ENCODE results near the gene MUC3A.
"Not testable (repeated sequence)": the region's sequence is repeated elsewhere in the genome, so short reads cannot be mapped to it uniquely, and the experiment has no call there.

MUC3A gene

DNA sequence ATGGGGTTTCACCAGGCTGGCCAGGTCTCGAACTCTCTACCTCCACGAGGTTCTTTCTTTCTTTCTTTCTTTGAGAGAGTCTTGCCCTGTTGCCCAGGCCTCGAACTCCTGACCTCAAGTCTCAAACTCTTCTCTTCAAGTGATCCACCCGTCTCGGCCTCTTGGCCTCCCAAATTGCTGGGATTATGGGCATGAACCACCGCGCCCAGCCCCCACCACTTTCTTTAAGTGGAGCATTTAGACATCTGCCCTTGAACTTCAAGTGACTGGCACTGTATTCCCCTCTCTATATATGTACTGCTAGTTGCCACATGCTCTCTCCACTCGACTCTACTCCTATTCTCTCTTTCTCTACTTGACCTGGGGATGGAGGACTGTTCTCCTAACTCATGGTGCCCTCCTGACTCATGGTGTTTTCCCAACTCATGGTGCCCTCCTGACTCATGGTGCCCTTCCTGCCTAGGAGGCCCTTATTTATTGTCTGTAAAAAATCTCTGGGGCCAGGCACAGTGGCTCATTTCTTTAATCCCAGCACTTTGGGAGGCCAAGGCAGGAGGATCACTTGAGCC, 34.4 kb upstream of the MUC3A start:
- Histone ChIP-seq H3K9ac (ENCODE audit: low read depth, low read length, poor library complexity) (no peak overlapping the region), H3K4ac (ENCODE audit: low read length) (no peak overlapping the region), H2AFZ (ENCODE audit: low read length) (no peak overlapping the region), H2BK12ac (ENCODE audit: low read length) (no peak overlapping the region), H3K4me3 (ENCODE audit: low read length in 2 of 2) (no peak overlapping the region), H3K14ac (ENCODE audit: low read length) (no peak overlapping the region), H2BK5ac (ENCODE audit: low read length) (no peak overlapping the region), H3K27ac (replicated peaks; ENCODE audit: low read length) (no peak overlapping the region), H3K36me3 (replicated peaks in 1 of 2; ENCODE audit: control insufficient read depth in 2 of 2, insufficient read depth in 2 of 2, low read length in 2 of 2) (no peaks in the 10 kb centered on the region), H3K79me1 (ENCODE audit: low read depth, low read length) (no peaks in the 10 kb centered on the region), H3K4me2 (ENCODE audit: insufficient read depth, low read length, poor library complexity, severe bottlenecking) (no peak overlapping the region), H4K91ac (ENCODE audit: low read depth, low read length, poor library complexity) (no peak overlapping the region), H3K4me1 (ENCODE audit: control insufficient read depth in 2 of 2, insufficient read depth in 1 of 2, low read depth in 1 of 2, low read length in 2 of 2) (no peaks in the 10 kb centered on the region), H2BK15ac (ENCODE audit: low read length) (no peak overlapping the region), H3K18ac (ENCODE audit: low read length) (no peak overlapping the region), H3K9me3 (replicated peaks in 1 of 2; ENCODE audit: control insufficient read depth in 2 of 2, insufficient read depth in 1 of 2, low read depth in 1 of 2, low read length in 2 of 2) (no peaks in the 10 kb centered on the region), H3K23ac (ENCODE audit: low read depth, low read length, poor library complexity) (no peak overlapping the region), H2BK120ac (ENCODE audit: low read depth, low read length) (no peak overlapping the region), H4K8ac (ENCODE audit: low read depth, low read length) (no peak overlapping the region), H2AK5ac (ENCODE audit: low read depth, low read length) (no peak overlapping the region), H3K27me3 (ENCODE audit: control insufficient read depth in 3 of 3, insufficient read depth in 3 of 3, low read depth in 1 of 3, low read length in 3 of 3) (no peaks in the 10 kb centered on the region)
- DNase-seq (ENCODE audit: low spot score) = no peak
- no CpG with 5 or more reads among the region's 8 CpGs for WGBS, 2 donors (ENCODE audit: extremely low coverage in 2 of 2, insufficient read length in 2 of 2, insufficient replicate concordance in 1 of 2)

DNA sequence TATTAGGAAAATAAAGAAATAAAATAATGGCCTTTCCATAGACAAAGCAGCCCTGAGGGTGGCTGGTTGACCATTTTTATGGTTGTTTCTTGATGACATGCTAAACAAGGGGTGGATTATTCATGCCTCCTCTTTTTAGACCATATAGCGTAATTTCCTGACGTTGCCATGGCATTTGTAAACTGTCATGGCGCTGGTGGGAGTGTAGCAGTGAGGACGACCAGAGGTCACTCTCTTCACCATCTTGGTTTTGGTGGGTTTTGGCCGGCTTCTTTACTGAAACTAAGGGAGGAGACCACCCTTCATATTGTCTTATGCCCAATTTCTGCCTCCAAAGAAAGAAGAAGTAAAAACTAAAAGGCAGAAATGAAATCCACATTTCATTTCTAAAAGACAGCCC, 30.0 kb upstream of the MUC3A start:
- not testable (repeated sequence) for H3K27ac ChIP-seq (replicated peaks; ENCODE audit: low read length); H3K4me3 ChIP-seq (ENCODE audit: low read length in 2 of 2); H4K91ac ChIP-seq (ENCODE audit: low read depth, low read length, poor library complexity); H4K8ac ChIP-seq (ENCODE audit: low read depth, low read length); H2BK15ac ChIP-seq (ENCODE audit: low read length); H3K18ac ChIP-seq (ENCODE audit: low read length); H3K4ac ChIP-seq (ENCODE audit: low read length); H2BK12ac ChIP-seq (ENCODE audit: low read length); H3K4me1 ChIP-seq (ENCODE audit: control insufficient read depth in 2 of 2, insufficient read depth in 1 of 2, low read depth in 1 of 2, low read length in 2 of 2); H2BK5ac ChIP-seq (ENCODE audit: low read length); H2BK120ac ChIP-seq (ENCODE audit: low read depth, low read length); H3K9me3 ChIP-seq (replicated peaks in 1 of 2; ENCODE audit: control insufficient read depth in 2 of 2, insufficient read depth in 1 of 2, low read depth in 1 of 2, low read length in 2 of 2); DNase-seq (ENCODE audit: low spot score); H3K14ac ChIP-seq (ENCODE audit: low read length); H3K27me3 ChIP-seq (ENCODE audit: control insufficient read depth in 3 of 3, insufficient read depth in 3 of 3, low read depth in 1 of 3, low read length in 3 of 3); H3K79me1 ChIP-seq (ENCODE audit: low read depth, low read length); H2AFZ ChIP-seq (ENCODE audit: low read length); H3K36me3 ChIP-seq (replicated peaks in 1 of 2; ENCODE audit: control insufficient read depth in 2 of 2, insufficient read depth in 2 of 2, low read length in 2 of 2); H3K9ac ChIP-seq (ENCODE audit: low read depth, low read length, poor library complexity); H3K4me2 ChIP-seq (ENCODE audit: insufficient read depth, low read length, poor library complexity, severe bottlenecking); H2AK5ac ChIP-seq (ENCODE audit: low read depth, low read length); H3K23ac ChIP-seq (ENCODE audit: low read depth, low read length, poor library complexity)
- no CpG with 5 or more reads among the region's 5 CpGs for WGBS, 2 donors (ENCODE audit: extremely low coverage in 2 of 2, insufficient read length in 2 of 2, insufficient replicate concordance in 1 of 2)

DNA sequence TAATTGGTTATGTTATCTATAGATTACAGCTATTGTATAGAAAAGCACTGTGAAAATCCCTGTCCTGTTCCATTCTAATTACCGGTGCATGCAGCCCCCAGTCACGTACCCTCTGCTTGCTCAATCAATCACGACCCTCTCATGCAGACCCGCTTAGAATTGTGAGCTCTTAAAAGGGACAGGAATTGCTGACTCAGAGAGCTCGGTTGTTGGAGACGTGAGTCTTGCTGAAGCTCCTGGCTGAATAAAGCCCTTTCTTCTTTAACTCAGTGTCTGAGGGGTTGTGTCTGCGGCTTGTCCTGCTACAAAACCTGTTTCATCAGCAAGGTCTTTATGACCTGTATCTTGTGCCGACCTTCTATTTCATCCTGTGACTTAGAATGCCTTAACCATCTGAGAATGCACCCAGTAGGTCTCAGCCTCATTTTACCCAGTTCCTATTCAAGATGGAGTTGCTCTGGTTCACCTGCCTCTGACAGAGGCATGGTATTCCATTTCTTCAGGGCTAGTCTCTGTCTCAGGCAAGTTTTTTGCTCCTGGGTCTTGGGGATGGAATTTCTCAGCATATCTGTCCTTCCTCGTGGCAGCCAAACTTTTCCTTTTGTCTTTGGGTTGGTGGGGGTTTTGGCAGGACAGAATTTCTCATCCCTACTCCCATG, 29.4 kb upstream of the MUC3A start:
- WGBS, 2 donors (ENCODE audit: extremely low coverage in 2 of 2, insufficient read length in 2 of 2, insufficient replicate concordance in 1 of 2) = no CpG with 5 or more reads among the region's 9 CpGs
- DNase-seq (ENCODE audit: low spot score) = not testable (repeated sequence)

DNA sequence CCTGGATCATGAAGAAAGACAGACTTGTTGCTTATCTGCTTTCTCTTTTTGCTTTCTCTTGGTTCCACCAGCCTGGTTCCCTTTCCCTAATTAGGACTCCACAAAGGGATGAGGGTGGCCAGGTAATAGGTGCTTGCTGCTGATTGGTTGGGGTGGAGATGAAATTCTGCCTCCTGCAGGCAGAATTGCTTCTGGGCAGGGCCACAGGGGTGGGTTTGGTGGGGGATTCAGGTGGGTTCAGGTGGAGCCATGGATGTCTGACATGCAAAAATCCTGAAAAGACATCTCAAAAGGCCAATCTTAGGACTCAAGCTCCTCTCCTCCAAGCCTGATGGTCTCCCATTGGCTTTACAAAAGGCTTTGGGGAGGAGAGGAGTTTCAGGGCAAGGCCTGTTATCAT, 28.3 kb upstream of the MUC3A start:
- H3K27me3 ChIP-seq (ENCODE audit: control insufficient read depth in 3 of 3, insufficient read depth in 3 of 3, low read depth in 1 of 3, low read length in 3 of 3) = peaks cover 0 to 4% (median 0%) of the 10 kb centered on the region in 3 experiments

More for the DNA sequence above, 29.4 kb upstream of the MUC3A start:
- not testable (repeated sequence) for H2BK12ac ChIP-seq (ENCODE audit: low read length); H2AFZ ChIP-seq (ENCODE audit: low read length); H4K91ac ChIP-seq (ENCODE audit: low read depth, low read length, poor library complexity); H3K79me1 ChIP-seq (ENCODE audit: low read depth, low read length); H3K27me3 ChIP-seq (ENCODE audit: control insufficient read depth in 3 of 3, insufficient read depth in 3 of 3, low read depth in 1 of 3, low read length in 3 of 3); H3K4me1 ChIP-seq (ENCODE audit: control insufficient read depth in 2 of 2, insufficient read depth in 1 of 2, low read depth in 1 of 2, low read length in 2 of 2); H3K9me3 ChIP-seq (replicated peaks in 1 of 2; ENCODE audit: control insufficient read depth in 2 of 2, insufficient read depth in 1 of 2, low read depth in 1 of 2, low read length in 2 of 2); H3K9ac ChIP-seq (ENCODE audit: low read depth, low read length, poor library complexity); H2BK120ac ChIP-seq (ENCODE audit: low read depth, low read length); H3K23ac ChIP-seq (ENCODE audit: low read depth, low read length, poor library complexity); H2BK5ac ChIP-seq (ENCODE audit: low read length); H4K8ac ChIP-seq (ENCODE audit: low read depth, low read length); H3K14ac ChIP-seq (ENCODE audit: low read length); H3K4me3 ChIP-seq (ENCODE audit: low read length in 2 of 2); H3K36me3 ChIP-seq (replicated peaks in 1 of 2; ENCODE audit: control insufficient read depth in 2 of 2, insufficient read depth in 2 of 2, low read length in 2 of 2); H3K4me2 ChIP-seq (ENCODE audit: insufficient read depth, low read length, poor library complexity, severe bottlenecking); H3K18ac ChIP-seq (ENCODE audit: low read length); H3K27ac ChIP-seq (replicated peaks; ENCODE audit: low read length); H2BK15ac ChIP-seq (ENCODE audit: low read length); H2AK5ac ChIP-seq (ENCODE audit: low read depth, low read length); H3K4ac ChIP-seq (ENCODE audit: low read length)

More for the DNA sequence above, 28.3 kb upstream of the MUC3A start:
- Histone ChIP-seq H3K9ac (ENCODE audit: low read depth, low read length, poor library complexity) (no peak overlapping the region), H3K14ac (ENCODE audit: low read length) (no peak overlapping the region), H2AK5ac (ENCODE audit: low read depth, low read length) (no peak overlapping the region), H3K27ac (replicated peaks; ENCODE audit: low read length) (no peak overlapping the region), H3K4ac (ENCODE audit: low read length) (no peak overlapping the region), H3K4me2 (ENCODE audit: insufficient read depth, low read length, poor library complexity, severe bottlenecking) (no peak overlapping the region), H4K8ac (ENCODE audit: low read depth, low read length) (no peak overlapping the region), H3K23ac (ENCODE audit: low read depth, low read length, poor library complexity) (no peak overlapping the region), H3K18ac (ENCODE audit: low read length) (no peak overlapping the region), H2BK15ac (ENCODE audit: low read length) (no peak overlapping the region), H3K36me3 (replicated peaks in 1 of 2; ENCODE audit: control insufficient read depth in 2 of 2, insufficient read depth in 2 of 2, low read length in 2 of 2) (no peaks in the 10 kb centered on the region), H3K9me3 (replicated peaks in 1 of 2; ENCODE audit: control insufficient read depth in 2 of 2, insufficient read depth in 1 of 2, low read depth in 1 of 2, low read length in 2 of 2) (no peaks in the 10 kb centered on the region), H2BK12ac (ENCODE audit: low read length) (no peak overlapping the region), H3K4me3 (ENCODE audit: low read length in 2 of 2) (no peak overlapping the region), H3K4me1 (ENCODE audit: control insufficient read depth in 2 of 2, insufficient read depth in 1 of 2, low read depth in 1 of 2, low read length in 2 of 2) (no peaks in the 10 kb centered on the region), H2BK120ac (ENCODE audit: low read depth, low read length) (no peak overlapping the region), H3K79me1 (ENCODE audit: low read depth, low read length) (no peaks in the 10 kb centered on the region), H2AFZ (ENCODE audit: low read length) (no peak overlapping the region), H4K91ac (ENCODE audit: low read depth, low read length, poor library complexity) (no peak overlapping the region), H2BK5ac (ENCODE audit: low read length) (no peak overlapping the region)
- DNase-seq (ENCODE audit: low spot score) = no peak
